OCI-LY7 (cell line): ENCODE results near the gene LGI2.

Source experiments
- EZH2phosphoT487 ChIP-seq: fragments of 200-600 bp; sonication (generic); IDR thresholded peaks from 2 replicates; pipeline ENCODE4 v1.6.1; 2018; ENCODE audit warnings: low read depth, borderline replicate concordance, mild to moderate bottlenecking, mixed run types, antibody characterized with exemption, low read length, moderate library complexity, mixed read lengths
- TF ChIP-seq, protein P1 (sequence below): fragments of 200-600 bp; sonication (generic); conservative IDR thresholded peaks from 2 replicates; pipeline ENCODE4 v1.5.1; 2014; ENCODE audit warnings: mild to moderate bottlenecking, antibody characterized with exemption, low read length, moderate library complexity, mixed read lengths

DNA sequence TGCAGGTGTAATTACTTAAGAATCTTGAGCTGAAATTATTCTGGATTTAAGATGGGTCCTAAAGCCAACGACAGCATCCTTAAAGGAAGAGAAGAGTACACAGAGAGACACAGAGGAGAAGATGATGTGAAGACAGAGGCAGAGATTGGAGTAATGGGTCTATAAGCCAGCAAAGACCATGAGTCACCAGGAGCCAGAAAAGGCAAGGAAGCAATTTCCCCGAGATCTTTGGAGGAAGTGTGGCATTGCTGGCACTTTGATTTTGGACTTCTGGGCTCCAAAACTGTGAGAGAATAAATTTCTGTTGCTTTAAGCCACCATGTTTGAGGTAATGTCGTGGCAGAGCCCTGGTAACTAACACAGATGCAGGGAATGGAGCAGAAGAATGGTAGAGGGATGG lies 32.4 kb upstream of the LGI2 start:
- TF ChIP-seq, protein P1, sequence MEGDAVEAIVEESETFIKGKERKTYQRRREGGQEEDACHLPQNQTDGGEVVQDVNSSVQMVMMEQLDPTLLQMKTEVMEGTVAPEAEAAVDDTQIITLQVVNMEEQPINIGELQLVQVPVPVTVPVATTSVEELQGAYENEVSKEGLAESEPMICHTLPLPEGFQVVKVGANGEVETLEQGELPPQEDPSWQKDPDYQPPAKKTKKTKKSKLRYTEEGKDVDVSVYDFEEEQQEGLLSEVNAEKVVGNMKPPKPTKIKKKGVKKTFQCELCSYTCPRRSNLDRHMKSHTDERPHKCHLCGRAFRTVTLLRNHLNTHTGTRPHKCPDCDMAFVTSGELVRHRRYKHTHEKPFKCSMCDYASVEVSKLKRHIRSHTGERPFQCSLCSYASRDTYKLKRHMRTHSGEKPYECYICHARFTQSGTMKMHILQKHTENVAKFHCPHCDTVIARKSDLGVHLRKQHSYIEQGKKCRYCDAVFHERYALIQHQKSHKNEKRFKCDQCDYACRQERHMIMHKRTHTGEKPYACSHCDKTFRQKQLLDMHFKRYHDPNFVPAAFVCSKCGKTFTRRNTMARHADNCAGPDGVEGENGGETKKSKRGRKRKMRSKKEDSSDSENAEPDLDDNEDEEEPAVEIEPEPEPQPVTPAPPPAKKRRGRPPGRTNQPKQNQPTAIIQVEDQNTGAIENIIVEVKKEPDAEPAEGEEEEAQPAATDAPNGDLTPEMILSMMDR = no peak
- no peak for TF ChIP-seq EZH2phosphoT487
